HG02938 (cell line): ENCODE measurements around the gene GTF3C1.
"Not testable (repeated sequence)": the region's sequence is repeated elsewhere in the genome, so short reads cannot be mapped to it uniquely, and the experiment has no call there.

Experiments used
- ATAC-seq: cut with Tn5 transposase; IDR thresholded peaks from one replicate; pipeline ENCODE4 v1.9.1; 2021; ENCODE audit warnings: mild to moderate bottlenecking, moderate library complexity; ENCODE audit not compliant: unreplicated experiment

GTF3C1 gene

DNA sequence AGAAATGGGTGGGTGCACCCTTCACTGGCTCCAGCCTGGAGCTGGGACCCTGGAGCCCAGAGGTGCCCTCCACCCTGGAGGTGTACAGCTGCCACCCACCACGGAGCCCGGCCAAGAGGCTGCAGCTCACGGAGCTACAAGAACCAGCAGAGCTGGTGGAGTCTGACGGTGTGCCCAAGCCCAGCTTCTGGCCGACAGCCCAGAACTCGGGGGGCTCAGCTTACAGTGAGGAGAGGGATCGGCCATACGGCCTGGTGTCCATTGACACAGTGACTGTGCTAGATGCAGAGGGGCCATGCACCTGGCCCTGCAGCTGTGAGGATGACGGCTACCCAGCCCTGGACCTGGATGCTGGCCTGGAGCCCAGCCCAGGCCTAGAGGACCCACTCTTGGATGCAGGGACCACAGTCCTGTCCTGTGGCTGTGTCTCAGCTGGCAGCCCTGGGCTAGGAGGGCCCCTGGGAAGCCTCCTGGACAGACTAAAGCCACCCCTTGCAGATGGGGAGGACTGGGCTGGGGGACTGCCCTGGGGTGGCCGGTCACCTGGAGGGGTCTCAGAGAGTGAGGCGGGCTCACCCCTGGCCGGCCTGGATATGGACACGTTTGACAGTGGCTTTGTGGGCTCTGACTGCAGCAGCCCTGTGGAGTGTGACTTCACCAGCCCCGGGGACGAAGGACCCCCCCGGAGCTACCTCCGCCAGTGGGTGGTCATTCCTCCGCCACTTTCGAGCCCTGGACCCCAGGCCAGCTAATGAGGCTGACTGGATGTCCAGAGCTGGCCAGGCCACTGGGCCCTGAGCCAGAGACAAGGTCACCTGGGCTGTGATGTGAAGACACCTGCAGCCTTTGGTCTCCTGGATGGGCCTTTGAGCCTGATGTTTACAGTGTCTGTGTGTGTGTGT, 100.9 kb downstream of the GTF3C1 start:
- ATAC-seq: no peak

DNA sequence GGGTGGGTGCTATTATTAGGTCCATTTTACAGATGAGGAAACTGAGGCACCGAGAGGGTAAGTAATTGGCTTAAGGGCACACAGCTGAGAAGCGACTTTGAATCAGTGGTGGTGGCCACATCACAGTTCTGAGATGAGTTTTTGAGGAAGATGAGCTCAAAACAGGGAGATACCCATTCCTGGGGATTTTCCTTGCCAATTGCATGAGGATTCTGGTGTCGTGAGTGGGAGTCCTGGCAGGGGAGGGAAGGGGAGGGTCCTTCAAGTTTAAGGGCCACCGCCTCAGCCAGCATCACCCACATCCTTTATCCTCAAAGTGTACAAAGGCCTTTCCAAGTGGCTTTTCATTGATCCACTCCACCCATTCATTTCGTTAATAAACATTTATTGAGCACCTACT, 102.4 kb downstream of the GTF3C1 start:
- no peak for ATAC-seq

DNA sequence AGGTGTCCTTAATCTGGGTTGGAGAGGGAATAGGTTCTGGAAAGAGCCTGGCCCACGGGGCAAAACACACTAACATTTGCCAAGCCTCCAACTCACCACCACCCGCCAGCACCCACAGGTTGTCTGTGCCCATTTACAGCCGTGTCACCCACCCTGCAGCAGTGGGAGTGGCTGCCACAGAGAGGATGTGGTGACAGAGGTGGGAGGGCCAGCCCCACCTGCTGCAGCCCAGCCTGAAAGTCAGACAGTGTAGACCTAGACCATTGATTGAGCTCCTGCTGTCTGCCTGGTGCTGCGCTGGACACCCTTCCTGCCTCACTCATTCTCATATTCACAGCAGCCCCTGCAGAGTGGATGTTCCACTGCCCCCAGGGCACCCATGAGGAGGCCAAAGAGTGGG, 103.0 kb downstream of the GTF3C1 start:
- ATAC-seq: no peak

DNA sequence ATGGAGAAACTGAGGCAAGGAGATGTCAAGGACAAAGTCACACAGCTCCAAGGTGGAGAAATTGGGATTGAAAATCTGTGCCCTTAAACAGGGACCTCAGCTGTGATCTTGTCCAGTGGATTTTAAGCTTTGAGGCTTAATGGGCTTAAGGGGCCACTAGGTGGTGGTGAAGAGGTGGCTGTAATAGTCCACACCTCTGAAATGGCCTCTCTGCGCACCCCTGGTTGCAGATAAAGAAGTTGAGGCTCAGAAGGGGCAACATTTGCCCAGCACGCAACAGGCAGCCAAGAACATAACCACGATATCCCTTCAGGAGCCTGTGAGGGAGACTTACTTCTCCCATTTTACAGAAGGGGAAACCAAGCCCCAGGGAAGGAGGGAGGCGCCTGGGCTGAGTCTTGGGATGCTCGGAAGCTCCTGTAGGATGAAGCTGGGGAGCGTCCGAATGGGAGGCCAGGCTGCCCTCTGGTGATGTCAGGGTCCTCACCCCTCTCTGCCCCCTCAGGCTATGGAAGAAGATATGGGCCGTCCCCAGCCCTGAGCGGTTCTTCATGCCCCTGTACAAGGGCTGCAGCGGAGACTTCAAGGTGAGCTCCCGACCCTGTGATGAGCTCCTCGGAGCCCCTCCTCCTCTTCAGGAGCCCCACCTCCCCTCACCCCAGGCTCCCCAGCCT, 104.1 kb downstream of the GTF3C1 start:
- no peak for ATAC-seq

DNA sequence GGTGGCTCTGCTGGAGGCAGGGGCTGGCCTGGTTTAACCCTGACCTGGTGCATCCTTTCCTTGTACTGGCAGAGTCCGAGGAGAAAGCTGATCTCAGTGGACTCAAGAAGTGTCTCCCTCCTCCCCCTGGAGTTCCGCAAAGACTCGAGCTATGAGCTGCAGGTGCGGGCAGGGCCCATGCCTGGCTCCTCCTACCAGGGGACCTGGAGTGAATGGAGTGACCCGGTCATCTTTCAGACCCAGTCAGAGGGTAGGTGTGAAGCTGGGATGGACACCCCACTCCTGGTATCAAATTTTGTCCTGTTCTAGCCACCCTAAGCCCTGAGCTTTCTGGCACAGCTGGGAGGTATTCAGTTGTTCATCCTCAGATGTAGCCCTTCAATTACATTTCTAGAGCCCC, 105.2 kb downstream of the GTF3C1 start:
- no peak for ATAC-seq

DNA sequence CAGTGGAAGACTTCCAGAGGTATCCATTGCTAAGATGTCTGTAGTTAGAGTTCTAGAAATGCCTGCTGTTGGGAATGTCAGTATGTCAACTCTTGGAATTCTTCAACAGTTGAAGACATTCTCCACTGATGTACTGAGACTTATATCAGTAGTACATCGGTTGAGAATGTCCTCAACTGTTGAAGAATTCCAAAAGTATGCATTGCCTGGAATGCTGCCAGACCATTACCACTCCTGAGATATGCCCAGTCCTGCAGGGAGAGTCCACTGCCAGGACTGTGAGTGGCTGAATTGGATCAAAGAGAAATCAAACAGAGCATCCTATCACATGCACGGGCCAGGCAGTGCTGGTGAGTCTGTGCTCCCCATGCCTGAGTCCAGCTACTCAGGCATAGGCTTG, 105.7 kb downstream of the GTF3C1 start:
- ATAC-seq: no peak

DNA sequence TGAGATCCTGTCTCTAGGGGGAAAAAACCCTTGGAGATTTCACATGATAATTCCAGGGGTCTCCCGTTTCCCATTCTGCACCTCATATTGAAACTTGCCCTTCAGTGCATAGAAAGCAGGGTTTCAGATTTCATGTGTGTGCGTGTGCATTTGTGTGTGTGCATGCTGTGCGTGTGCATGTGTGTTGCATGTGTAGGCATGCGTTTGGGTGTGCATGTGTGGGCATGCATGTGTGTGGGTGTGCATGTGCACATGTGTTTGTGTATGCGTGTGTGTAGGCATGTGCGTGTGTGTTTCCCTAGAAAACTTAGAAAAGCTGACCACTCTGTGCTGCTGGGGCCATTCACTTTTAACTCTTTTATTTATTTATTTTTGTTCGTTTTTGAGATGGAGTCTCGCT, 107.7 kb downstream of the GTF3C1 start:
- no peak for ATAC-seq

DNA sequence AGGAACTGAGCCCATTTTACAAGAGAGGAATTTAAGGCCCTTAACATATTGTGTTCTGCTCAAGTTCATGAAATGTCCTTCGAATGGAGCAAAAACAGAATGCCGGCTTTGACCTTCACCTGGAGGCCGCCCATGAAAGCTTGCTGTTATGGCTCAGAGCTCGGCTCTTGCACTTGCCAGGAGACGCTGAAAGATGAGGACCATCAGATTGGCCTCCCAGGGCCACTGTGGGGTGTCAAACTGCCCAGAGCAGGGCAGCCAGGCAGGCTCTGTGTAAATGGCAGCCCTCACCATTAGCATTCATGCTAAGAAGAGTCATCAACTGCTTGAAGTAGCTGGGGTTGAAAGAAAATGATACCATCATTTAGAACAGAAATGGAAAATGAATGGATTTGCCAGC, 108.4 kb downstream of the GTF3C1 start:
- ATAC-seq: no peak

DNA sequence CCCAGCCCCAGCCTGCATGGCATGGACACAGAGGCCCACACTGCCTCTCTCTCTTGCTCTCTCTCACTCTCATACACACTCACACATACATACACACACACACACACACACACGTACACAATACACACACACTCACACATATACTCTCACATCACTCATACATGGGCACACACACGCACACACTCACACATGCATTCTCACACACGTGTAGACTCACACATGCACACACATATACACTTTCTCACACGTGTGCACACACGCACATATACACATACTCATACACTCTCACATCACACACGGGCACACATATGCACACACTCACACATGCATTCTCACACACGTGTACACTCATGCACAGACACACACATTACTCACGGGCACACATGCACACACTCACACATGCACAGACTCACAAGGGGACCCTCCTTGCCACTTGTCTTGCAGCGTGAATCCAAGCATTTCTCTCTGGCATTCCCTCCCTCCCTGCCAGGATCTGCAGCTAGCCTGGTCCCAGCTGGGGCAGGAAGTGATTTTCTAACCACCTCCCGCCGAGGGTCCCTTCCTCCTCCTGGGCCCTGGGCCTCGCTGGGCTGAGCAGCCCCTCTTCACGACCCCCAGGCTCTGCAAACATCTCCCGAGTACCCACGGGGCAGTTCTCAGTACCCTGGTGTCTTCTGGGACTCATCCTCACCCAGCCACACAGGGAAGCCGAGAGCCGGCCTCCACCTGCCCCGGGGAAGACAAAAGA, 110.3 kb downstream of the GTF3C1 start:
- ATAC-seq: no peak

DNA sequence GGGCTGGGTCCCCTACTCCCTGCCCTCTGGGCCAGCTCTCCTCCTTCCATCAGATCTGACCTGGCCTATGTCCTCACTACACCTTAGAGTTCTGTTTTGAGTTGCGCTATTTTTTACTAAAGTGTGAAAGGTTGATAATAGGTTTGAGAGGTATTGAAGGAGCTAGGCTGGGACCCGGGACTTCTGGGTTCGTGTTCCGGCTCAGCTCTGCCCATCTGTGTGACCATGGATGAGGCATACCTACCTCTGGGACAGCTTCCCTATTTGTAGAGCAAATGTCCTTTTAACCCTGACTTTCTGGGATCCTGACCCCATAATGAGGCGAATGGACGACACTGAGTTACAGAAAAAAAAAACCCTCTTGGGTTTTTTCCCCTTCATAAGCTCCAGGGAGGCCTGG, 111.8 kb downstream of the GTF3C1 start:
- no peak for ATAC-seq

DNA sequence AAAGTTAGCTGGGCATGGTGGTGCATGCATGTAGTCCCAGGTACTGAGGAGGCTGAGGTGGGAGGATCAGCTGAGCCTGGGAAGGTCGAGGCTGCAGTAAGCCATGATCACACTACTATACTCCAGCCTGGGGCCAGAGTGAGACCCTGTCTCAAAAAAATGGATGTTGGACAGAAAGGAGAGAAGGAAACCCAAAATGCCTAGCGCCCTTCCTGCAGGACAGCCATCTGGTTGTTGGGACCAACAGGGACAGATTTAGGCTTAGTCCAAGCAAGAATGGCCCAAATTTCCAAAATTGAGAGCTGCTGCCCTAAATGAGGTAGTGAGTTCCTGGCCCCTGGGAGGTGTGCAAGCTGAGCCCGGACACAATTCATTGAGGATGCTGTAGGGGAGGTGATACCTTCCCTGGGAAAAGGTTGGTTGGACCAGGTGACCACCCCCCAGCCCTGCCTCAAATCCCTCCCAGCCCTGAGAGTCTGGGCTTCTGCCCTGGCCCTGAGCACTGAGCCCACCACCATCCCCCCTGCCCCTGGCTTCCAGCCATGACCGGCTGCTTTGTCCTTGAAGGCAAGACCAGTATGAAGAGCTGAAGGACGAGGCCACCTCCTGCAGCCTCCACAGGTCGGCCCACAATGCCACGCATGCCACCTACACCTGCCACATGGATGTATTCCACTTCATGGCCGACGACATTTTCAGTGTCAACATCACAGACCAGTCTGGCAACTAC, 112.6 kb downstream of the GTF3C1 start:
- ATAC-seq: no peak

DNA sequence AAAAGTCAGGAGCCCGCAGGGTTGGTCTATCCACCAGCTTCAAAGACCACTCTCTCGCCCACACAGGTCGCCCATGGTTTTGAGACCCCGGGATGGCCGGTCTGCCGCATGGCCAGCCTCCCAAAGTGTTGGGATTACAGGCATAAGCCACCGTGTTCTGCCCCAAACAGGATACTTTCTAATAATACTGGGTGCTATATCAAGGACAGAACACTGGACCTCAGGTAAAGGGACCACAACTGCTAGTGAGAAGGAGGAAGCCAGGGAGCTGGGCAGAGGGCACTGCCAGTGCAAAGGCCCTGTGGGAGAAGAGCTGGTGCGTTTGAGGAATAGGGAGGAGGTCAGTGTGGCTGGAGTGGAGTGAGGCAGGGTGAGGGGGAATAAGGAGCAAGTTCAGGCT, 113.6 kb downstream of the GTF3C1 start:
- ATAC-seq: no peak

DNA sequence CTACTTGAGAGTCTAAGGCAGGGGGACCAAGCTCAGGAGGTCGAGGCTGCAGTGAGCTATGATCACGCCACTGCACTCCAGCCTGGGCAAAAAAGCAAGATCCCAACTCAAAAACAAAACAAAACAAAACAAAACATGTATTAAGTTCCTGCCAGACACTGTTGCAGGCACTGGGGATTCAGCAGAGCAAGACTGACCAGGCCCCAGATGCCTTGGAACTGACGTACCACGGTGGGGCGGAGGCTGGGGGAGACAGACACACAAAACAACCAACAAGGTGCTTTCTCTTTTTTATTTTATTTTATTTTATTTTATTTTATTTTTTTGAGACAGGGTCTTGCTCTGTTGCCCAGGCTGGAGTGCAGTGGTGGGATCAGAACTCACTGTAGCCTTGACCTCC, 114.6 kb downstream of the GTF3C1 start:
- not testable (repeated sequence) for ATAC-seq

DNA sequence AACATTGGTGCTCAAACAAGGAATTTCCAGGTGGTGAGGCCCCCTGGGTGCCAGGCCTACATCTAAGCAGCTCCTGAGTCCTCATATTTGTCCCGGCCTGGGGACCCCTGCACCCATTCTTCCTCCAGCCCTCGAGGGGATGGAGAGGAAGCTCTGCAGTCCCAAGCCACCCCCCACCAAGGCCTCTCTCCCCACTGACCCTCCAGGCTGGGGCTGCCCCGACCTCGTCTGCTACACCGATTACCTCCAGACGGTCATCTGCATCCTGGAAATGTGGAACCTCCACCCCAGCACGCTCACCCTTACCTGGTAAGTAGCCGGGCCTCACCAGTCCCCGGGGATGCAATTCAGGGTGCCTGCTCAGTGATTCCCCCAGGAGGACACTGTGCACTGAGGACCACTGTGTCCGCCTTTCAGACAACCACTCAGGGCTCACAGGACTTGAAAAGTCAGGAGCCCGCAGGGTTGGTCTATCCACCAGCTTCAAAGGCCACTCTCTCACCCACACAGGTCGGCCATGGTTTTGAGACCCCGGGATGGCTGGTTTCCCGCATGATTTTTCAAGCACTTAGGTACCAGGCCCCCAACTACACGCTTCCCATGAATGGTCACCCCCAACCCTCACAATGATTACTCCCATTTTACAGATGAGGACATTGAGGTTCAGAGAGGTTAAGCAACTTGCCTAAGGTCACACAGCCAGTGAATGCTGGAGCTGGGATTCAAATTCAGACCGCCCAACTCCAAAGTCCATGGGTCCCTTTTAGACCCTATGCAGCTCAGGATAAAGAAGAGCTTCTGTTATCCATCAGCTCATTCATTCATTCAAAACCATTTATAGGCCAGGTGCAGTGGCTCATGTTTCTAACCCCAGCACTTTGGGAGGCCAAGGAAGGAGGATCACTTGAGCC, 115.3 kb downstream of the GTF3C1 start:
- ATAC-seq: no peak

DNA sequence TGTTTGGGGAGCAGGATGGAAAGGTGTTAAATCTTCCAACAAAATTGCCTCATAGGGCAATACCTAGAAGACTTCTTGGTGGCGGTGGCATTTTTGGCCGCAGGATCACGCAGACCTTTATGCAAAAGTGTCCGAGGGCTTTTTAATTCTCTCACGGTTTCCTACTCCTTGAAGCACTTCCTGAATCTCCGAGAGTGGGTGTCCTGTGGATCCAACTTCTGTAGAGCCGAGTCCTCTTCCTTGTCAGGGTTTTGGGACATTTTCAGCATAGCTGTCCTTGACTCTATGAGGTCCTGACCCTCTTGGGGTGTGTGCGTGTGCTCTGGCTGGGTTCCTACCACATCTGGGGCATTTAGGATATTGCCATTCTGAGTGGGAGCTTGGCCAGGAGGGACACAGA, 116.1 kb downstream of the GTF3C1 start:
- no peak for ATAC-seq

DNA sequence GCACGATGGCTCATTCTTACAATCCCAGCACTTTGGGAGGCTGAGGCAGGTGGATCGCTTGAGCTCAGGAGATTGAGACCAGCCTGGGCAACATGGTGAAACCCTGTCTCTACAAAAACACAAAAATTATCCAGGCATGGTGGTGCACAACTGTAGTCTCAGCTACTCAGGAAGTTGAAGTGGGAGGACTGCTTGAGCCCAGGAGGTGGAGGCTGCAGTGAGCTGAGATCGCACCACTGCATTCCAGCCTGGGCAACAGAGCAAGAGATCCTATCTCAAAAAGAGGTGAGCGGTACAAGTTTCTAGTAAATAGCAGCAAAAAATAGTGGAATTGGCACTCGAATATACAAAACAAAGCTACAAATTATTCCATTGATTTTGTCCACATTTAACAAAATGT, 116.5 kb downstream of the GTF3C1 start:
- not testable (repeated sequence) for ATAC-seq

DNA sequence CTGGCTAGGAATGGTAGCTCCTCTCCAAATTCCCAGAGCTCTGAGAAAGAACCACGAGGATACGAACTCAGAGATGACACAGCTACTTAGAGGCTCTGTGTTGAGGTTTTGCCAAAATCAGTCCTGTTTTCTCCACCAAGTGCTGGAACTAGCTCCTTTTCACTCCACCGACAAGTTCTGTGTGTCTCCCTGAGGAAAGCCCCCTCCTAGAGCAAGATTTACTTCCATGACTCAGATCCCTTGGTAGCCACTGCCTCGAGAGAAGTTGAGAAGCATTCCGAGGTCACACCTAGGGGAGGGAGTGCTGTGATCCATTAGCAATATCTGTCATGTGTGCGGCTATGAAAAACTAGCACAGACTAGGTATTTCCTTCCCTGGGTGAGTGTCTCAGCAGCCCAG, 117.2 kb downstream of the GTF3C1 start:
- no peak for ATAC-seq

DNA sequence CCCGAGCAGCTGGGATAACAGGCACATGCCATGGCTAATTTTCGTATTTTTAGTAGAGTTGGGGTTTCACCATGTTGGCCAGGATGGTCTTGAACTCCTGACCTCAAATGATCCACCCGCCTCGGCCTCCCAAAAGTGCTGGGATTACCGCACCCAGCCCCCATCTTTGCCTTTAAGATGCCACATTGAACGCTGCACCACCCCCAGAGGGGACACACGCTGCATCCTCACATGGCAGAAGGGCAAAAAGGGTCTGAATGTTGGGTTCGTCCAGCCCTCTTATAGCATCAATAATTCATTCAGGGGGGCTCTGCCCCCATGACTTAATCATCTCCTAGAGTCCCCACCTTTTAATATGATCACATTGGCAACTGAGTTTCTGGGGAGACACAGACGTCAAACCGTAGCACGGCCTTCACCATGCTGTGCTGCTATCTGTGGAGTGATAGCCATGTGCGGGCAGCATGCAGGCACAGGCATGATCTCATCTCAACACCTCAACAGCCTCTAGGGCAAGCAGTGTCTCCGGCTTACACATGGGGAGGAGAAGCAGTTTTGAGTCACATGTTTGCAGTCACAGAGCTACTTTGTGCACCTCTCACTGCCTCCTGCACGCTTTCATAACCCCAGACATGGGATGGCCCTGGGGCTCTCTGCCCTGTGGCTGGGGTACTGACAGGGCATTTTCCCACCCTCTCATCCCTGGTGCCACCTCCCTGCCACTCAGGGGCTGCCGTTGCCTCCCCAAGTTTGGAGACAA, 117.8 kb downstream of the GTF3C1 start:
- no peak for ATAC-seq

DNA sequence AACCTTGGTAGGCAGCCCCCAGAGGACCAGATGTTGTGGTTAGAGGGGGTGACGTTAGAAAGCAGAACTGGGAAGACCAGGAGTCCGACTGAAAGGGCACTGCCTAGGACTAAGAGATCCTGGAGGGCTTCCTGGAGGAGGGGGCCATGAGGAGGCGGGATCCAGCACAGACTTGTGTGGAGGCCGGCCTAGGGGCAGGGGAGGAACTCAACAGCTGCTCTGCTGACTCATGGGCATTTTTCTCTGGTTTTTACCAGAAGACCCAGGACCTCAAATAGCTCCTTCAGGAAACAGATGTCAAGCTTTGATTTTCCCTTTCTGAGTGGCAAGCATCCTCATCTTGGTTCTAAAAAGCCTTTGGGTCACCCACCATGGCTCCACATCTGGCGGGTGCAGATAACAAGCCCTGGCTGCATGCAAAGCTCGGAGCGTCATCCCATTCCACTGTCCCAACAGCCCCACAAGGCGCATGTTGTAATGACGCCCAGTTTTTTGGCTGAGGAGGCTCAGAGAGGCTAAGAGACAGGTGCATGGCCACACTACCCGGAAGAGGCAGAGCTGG, 118.7 kb downstream of the GTF3C1 start:
- no peak for ATAC-seq
